ENCODE measurements around the gene TMEM200C. TPM values are rescaled to one million over a fixed set of nuclear protein-coding genes. Genes with fewer than 3 reads are reported as not detected.

The TMEM200C gene
- total RNA-seq, 1 donor from 2014 or later, result 13.8 TPM

DNA sequence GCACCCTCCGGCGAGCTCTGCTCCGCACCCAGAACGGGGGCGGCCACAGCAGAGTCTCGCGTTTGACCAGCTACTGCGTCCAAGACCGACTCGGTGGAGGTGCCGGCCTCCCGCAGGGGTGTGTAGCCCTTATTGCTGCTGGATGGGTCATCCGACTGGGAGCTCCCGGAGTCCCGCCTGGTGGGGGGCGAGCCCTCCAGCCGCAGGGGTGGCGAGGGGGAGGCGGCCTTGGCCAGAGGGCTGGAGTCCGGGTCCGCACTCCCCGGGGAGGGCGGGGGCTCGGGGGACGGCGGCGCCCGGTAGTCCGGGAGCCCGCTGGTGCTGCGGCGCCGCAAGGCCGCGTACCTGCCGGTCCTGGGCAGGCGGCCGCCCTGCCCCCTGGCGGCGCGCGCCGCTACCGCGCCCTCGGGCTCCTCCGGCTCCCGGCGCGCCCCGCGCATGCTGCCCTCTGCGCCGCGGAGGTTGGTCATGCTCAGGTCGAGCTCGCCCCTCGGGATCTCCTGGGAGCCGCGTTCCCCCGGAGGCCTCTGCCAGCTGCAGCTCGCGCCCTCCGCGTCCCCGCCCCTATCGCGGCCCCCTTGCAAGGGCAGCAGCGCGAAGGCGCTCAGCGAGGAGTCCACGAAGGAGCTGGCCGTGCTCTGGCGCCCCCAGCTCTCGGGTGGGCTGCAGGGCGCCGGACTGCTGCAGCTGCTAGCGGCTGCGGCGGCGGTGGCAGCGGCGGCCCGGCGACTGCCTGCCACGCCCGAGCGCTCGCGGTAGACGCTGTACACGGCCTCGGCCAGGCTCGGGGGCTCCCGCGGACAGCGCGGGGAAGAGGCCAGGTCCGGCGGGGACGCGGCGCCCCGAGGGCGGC is 4.8 kb downstream of the TMEM200C start:
- H3K4me1 Mint-ChIP-seq (ENCODE audit: low read depth, unreplicated experiment), result peaks cover 9% of the 10 kb centered on the region
- peak overlapping the region; percentile 20 for H3K4me3 Mint-ChIP-seq (ENCODE audit: unreplicated experiment)
- peaks cover 3% of the 10 kb centered on the region for H3K9me3 Mint-ChIP-seq (ENCODE audit: unreplicated experiment)
- TF ChIP-seq, protein P1, sequence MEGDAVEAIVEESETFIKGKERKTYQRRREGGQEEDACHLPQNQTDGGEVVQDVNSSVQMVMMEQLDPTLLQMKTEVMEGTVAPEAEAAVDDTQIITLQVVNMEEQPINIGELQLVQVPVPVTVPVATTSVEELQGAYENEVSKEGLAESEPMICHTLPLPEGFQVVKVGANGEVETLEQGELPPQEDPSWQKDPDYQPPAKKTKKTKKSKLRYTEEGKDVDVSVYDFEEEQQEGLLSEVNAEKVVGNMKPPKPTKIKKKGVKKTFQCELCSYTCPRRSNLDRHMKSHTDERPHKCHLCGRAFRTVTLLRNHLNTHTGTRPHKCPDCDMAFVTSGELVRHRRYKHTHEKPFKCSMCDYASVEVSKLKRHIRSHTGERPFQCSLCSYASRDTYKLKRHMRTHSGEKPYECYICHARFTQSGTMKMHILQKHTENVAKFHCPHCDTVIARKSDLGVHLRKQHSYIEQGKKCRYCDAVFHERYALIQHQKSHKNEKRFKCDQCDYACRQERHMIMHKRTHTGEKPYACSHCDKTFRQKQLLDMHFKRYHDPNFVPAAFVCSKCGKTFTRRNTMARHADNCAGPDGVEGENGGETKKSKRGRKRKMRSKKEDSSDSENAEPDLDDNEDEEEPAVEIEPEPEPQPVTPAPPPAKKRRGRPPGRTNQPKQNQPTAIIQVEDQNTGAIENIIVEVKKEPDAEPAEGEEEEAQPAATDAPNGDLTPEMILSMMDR (IDR thresholded peaks at IDR 0.05; ENCODE audit: partially characterized antibody, unreplicated experiment), result peak; percentile 86
- peak; percentile 81 for DNase-seq
- H3K36me3 Mint-ChIP-seq (ENCODE audit: unreplicated experiment), result no peaks in the 10 kb centered on the region
- H3K27ac Mint-ChIP-seq (ENCODE audit: unreplicated experiment), result no peak overlapping the region
- H3K27me3 Mint-ChIP-seq (ENCODE audit: unreplicated experiment), result peaks cover 5% of the 10 kb centered on the region

DNA sequence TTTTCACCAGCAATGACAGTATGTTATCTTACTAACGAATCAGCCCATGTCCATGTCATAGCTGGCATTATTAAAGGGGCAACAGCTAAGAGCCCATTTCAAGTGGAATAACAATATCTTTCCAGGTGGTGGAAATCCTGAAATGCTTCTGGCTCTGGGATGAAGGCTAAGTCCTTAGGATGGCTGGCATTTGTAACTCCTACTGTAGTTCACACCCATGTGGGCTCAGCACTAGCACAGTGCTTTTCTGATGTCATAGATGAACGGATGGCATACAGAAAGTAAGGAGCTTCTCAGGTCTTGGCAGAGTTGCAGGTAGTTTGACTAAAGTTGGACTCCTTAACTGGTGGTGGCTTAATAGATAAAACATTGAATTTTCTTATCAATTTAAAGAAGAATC is 10.0 kb downstream of the TMEM200C start:
- TF ChIP-seq, protein P1 (IDR thresholded peaks at IDR 0.05; ENCODE audit: partially characterized antibody, unreplicated experiment), result no peak
- Mint-ChIP-seq H3K27ac (ENCODE audit: unreplicated experiment) (no peak overlapping the region), H3K4me3 (ENCODE audit: unreplicated experiment) (no peak overlapping the region), H3K36me3 (ENCODE audit: unreplicated experiment) (no peaks in the 10 kb centered on the region), H3K27me3 (ENCODE audit: unreplicated experiment) (no peaks in the 10 kb centered on the region), H3K9me3 (ENCODE audit: unreplicated experiment) (no peaks in the 10 kb centered on the region), H3K4me1 (ENCODE audit: low read depth, unreplicated experiment) (peaks cover 2% of the 10 kb centered on the region)
- no peak for DNase-seq

DNA sequence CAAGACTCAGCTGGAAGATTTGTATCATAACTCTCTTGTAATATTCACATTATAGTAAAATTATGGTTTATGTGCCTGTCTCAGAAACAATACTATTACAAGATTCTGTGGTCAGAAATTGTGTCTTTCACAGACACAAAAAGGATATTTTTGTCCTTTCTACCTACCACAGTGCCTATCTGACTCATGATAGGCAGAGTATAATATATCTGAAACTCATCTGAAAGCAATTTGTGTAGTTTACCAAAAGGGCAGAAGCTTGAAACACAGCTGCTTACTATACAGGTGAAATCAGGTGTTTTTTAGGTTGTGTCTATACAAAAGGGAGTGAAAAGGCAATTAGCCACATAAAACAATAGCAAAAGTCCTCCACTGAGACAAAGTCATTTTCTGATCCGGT is 10.9 kb downstream of the TMEM200C start:
- no peaks in the 10 kb centered on the region for H3K9me3 Mint-ChIP-seq (ENCODE audit: unreplicated experiment)
- no peak for DNase-seq
- H3K27ac Mint-ChIP-seq (ENCODE audit: unreplicated experiment), result no peak overlapping the region
- H3K4me3 Mint-ChIP-seq (ENCODE audit: unreplicated experiment), result no peak overlapping the region
- H3K4me1 Mint-ChIP-seq (ENCODE audit: low read depth, unreplicated experiment), result no peaks in the 10 kb centered on the region
- H3K27me3 Mint-ChIP-seq (ENCODE audit: unreplicated experiment), result no peaks in the 10 kb centered on the region
- TF ChIP-seq, protein P1 (IDR thresholded peaks at IDR 0.05; ENCODE audit: partially characterized antibody, unreplicated experiment), result no peak
- H3K36me3 Mint-ChIP-seq (ENCODE audit: unreplicated experiment), result no peaks in the 10 kb centered on the region

DNA sequence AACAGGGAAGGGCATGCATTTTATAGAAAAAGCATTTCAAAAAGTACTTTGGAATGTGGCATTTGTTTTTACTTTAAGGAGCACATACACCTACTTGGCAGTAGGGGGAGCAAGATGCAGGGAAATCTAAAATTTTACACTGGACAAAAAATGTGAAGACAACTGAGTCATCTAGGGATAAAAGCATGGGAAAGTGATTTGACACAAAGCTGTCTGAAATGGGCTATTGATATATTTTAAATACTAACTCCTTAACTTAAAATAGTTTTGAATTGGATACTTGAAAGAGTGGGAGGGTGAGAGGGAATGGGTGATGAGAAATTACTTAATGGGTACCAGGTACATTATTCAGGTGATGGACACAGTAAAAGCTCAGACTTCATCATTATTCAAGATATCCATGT is 15.8 kb downstream of the TMEM200C start:
- no peak overlapping the region for H3K4me3 Mint-ChIP-seq (ENCODE audit: unreplicated experiment)
- DNase-seq, result no peak

DNA sequence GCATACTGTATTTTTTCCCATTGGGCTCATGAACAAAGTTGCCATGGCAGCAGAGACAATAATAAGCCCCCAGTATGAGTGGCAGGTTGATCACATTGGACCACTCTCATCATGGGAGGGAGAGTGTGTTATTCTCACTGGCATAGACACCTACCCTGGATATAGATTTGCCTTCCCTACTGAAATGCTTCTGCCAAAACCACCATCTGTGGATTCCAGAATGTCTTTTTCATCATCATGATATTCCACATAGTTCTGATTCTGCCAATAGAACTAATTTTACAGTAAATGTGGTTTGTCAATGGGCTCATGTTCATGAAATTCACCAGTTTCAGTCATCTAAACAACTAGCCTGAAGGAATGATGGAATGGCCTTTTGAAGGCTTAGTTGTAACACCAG is 18.4 kb downstream of the TMEM200C start:
- no peak for DNase-seq
- H3K27ac Mint-ChIP-seq (ENCODE audit: unreplicated experiment), result no peak overlapping the region
- no peaks in the 10 kb centered on the region for H3K9me3 Mint-ChIP-seq (ENCODE audit: unreplicated experiment)
- H3K36me3 Mint-ChIP-seq (ENCODE audit: unreplicated experiment), result no peaks in the 10 kb centered on the region
- TF ChIP-seq, protein P1 (IDR thresholded peaks at IDR 0.05; ENCODE audit: partially characterized antibody, unreplicated experiment), result no peak
- no peaks in the 10 kb centered on the region for H3K4me1 Mint-ChIP-seq (ENCODE audit: low read depth, unreplicated experiment)
- H3K4me3 Mint-ChIP-seq (ENCODE audit: unreplicated experiment), result no peak overlapping the region
- peaks cover 3% of the 10 kb centered on the region for H3K27me3 Mint-ChIP-seq (ENCODE audit: unreplicated experiment)

More for the DNA sequence above, 15.8 kb downstream of the TMEM200C start:
- H3K4me1 Mint-ChIP-seq (ENCODE audit: low read depth, unreplicated experiment), result no peaks in the 10 kb centered on the region
- no peaks in the 10 kb centered on the region for H3K27me3 Mint-ChIP-seq (ENCODE audit: unreplicated experiment)
- H3K27ac Mint-ChIP-seq (ENCODE audit: unreplicated experiment), result no peak overlapping the region
- TF ChIP-seq, protein P1 (IDR thresholded peaks at IDR 0.05; ENCODE audit: partially characterized antibody, unreplicated experiment), result peak; percentile 91
- H3K36me3 Mint-ChIP-seq (ENCODE audit: unreplicated experiment), result no peaks in the 10 kb centered on the region
- H3K9me3 Mint-ChIP-seq (ENCODE audit: unreplicated experiment), result no peaks in the 10 kb centered on the region

All from glutamatergic neuron (in vitro differentiated cells).